Measurements from ENCODE around the gene PACRG. TPM values are rescaled to one million over a fixed set of nuclear protein-coding genes. Genes with fewer than 3 reads are reported as not detected.

The PACRG gene
- total and polyA plus RNA-seq, 10 of the 15 experiments (the other 5 are each of a cell fraction or from before 2014, with no cell fraction given) = not detected

DNA sequence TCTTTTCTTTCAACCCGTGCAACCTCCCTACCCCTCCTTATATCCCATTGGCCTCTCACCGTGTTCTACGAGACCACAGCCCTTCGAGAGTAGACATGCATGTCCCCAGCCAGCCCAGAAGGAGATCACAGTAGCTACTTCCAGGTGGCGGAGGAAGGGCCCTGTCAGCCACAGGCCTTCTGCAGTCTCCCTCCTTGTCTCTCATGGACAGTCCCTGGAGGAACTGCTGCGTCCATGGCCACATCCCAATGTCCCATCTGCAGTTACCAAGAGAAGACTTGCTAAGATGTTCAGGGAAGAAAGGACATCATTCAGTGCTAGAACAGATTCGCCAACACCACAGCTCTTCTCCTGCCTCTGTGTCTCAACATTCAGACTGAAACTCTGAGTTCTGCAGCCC lies 625.2 kb downstream of the PACRG start:
- H3K27me3 ChIP-seq (replicated peaks in 1 of 2; ENCODE audit: control insufficient read depth in 2 of 2, insufficient read depth in 2 of 2, low read length in 1 of 2) = peaks cover 0 to 2% of the 10 kb centered on the region in 2 experiments; a peak in 1 of 4 replicates
- H3K4me2 ChIP-seq (ENCODE audit: control insufficient read depth, insufficient read depth) = no peak overlapping the region
- no peak for ATAC-seq
- ChIA-PET RAD21 (ENCODE audit: unreplicated experiment) (no interaction called here), CTCF (no interaction called here), SMC1A (ENCODE audit: uncharacterized antibody, unreplicated experiment) (no interaction called here), POLR2A (no interaction called here)
- no peak for FAIRE-seq
- H3K4me3 ChIP-seq = no peak overlapping the region
- no TSS peak for BruUV-seq (replicated peaks)
- peaks cover 11% of the 10 kb centered on the region for H3K4me1 ChIP-seq (ENCODE audit: control insufficient read depth, insufficient read depth, low read length)
- no peaks in the 10 kb centered on the region; the same call in 1 of the 2 replicates for H4K20me1 ChIP-seq (ENCODE audit: control insufficient read depth, insufficient read depth)
- no peak for TF ChIP-seq ASH2L (IDR thresholded peaks at IDR 0.05; ENCODE audit: borderline replicate concordance, low read depth)
- TF ChIP-seq RAD21 (IDR thresholded peaks at IDR 0.05; ENCODE audit: insufficient read depth, low read depth, low read length) = no peak
- no peak for TF ChIP-seq NBN (IDR thresholded peaks at IDR 0.05)
- TF ChIP-seq DPF2 (IDR thresholded peaks at IDR 0.05) = no peak
- no peak for TF ChIP-seq MYB (IDR thresholded peaks at IDR 0.05; ENCODE audit: borderline replicate concordance, low read depth, low read length)
- no peak for TF ChIP-seq ZBED1 (IDR thresholded peaks at IDR 0.05; ENCODE audit: borderline replicate concordance)
- no peak for TF ChIP-seq SMARCA5 (IDR thresholded peaks at IDR 0.05)
- no peak for TF ChIP-seq ATF2 (IDR thresholded peaks at IDR 0.05; ENCODE audit: low read length)
- no peak for TF ChIP-seq IKZF2 (IDR thresholded peaks at IDR 0.05)
- no peak for TF ChIP-seq PAX8 (IDR thresholded peaks at IDR 0.05)
- no peak for TF ChIP-seq MTA2 (IDR thresholded peaks at IDR 0.05; ENCODE audit: low read depth)
- no peak for TF ChIP-seq PKNOX1 (IDR thresholded peaks at IDR 0.05)
- TF ChIP-seq SREBF1 (IDR thresholded peaks at IDR 0.05; ENCODE audit: low read length) = no peak
- TF ChIP-seq PAX5 (IDR thresholded peaks at IDR 0.05; ENCODE audit: borderline replicate concordance, low read depth, low read length) = no peak
- TF ChIP-seq RFX5 (IDR thresholded peaks at IDR 0.05; ENCODE audit: low read depth, low read length) = no peak
- no peak for TF ChIP-seq RBBP5 (conservative IDR thresholded peaks at IDR 0.05)
- TF ChIP-seq, protein P1, sequence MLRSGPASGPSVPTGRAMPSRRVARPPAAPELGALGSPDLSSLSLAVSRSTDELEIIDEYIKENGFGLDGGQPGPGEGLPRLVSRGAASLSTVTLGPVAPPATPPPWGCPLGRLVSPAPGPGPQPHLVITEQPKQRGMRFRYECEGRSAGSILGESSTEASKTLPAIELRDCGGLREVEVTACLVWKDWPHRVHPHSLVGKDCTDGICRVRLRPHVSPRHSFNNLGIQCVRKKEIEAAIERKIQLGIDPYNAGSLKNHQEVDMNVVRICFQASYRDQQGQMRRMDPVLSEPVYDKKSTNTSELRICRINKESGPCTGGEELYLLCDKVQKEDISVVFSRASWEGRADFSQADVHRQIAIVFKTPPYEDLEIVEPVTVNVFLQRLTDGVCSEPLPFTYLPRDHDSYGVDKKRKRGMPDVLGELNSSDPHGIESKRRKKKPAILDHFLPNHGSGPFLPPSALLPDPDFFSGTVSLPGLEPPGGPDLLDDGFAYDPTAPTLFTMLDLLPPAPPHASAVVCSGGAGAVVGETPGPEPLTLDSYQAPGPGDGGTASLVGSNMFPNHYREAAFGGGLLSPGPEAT (IDR thresholded peaks at IDR 0.05; ENCODE audit: low read depth) = no peak
- TF ChIP-seq HCFC1 (IDR thresholded peaks at IDR 0.05; ENCODE audit: low read length) = no peak
- TF ChIP-seq, protein P2, sequence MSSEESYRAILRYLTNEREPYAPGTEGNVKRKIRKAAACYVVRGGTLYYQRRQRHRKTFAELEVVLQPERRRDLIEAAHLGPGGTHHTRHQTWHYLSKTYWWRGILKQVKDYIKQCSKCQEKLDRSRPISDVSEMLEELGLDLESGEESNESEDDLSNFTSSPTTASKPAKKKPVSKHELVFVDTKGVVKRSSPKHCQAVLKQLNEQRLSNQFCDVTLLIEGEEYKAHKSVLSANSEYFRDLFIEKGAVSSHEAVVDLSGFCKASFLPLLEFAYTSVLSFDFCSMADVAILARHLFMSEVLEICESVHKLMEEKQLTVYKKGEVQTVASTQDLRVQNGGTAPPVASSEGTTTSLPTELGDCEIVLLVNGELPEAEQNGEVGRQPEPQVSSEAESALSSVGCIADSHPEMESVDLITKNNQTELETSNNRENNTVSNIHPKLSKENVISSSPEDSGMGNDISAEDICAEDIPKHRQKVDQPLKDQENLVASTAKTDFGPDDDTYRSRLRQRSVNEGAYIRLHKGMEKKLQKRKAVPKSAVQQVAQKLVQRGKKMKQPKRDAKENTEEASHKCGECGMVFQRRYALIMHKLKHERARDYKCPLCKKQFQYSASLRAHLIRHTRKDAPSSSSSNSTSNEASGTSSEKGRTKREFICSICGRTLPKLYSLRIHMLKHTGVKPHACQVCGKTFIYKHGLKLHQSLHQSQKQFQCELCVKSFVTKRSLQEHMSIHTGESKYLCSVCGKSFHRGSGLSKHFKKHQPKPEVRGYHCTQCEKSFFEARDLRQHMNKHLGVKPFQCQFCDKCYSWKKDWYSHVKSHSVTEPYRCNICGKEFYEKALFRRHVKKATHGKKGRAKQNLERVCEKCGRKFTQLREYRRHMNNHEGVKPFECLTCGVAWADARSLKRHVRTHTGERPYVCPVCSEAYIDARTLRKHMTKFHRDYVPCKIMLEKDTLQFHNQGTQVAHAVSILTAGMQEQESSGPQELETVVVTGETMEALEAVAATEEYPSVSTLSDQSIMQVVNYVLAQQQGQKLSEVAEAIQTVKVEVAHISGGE (CRISPR knock-in tag; IDR thresholded peaks at IDR 0.05) = no peak
- in situ Hi-C loops (cut with MboI) = no loop called here
- no peak overlapping the region for H3K9ac ChIP-seq (ENCODE audit: control insufficient read depth, insufficient read depth, low read length)
- WGBS (ENCODE audit: insufficient coverage, insufficient replicate concordance, low lambda C conversion rate, missing lambda C conversion rate) = 75% methylated on average over 7 of the region's 7 CpGs
- no peaks in the 10 kb centered on the region for H3K9me3 ChIP-seq (replicated peaks; ENCODE audit: control insufficient read depth, insufficient read depth, low read length)
- H3K79me2 ChIP-seq (ENCODE audit: control insufficient read depth, insufficient read depth, low read length) = no peaks in the 10 kb centered on the region
- H3K36me3 ChIP-seq (ENCODE audit: control insufficient read depth in 2 of 2, insufficient read depth in 2 of 2, low read length in 1 of 2) = no peaks in the 10 kb centered on the region
- no peak overlapping the region for H3K27ac ChIP-seq (ENCODE audit: control insufficient read depth, insufficient read depth)
- DNase-seq (ENCODE audit: low read depth, low spot score) = no peak
- intact Hi-C loops (cut with micrococcal nuclease; ENCODE audit: unreplicated experiment) = no loop called here
- H2AFZ ChIP-seq (ENCODE audit: control insufficient read depth, low read depth, low read length) = no peak overlapping the region
